GM21447 (cell line): Measurements from ENCODE around the gene RPTOR.
"Not testable (repeated sequence)": the region's sequence is repeated elsewhere in the genome, so short reads cannot be mapped to it uniquely, and the experiment has no call there.

Experiments
- ATAC-seq: cut with Tn5 transposase; IDR thresholded peaks from one replicate; pipeline ENCODE4 v1.9.1; 2021; ENCODE audit not compliant: unreplicated experiment

RPTOR gene

GRCh38 chr17:80804466-80804865 is 259.8 kb downstream of the RPTOR start:
- ATAC-seq = no peak

DNA sequence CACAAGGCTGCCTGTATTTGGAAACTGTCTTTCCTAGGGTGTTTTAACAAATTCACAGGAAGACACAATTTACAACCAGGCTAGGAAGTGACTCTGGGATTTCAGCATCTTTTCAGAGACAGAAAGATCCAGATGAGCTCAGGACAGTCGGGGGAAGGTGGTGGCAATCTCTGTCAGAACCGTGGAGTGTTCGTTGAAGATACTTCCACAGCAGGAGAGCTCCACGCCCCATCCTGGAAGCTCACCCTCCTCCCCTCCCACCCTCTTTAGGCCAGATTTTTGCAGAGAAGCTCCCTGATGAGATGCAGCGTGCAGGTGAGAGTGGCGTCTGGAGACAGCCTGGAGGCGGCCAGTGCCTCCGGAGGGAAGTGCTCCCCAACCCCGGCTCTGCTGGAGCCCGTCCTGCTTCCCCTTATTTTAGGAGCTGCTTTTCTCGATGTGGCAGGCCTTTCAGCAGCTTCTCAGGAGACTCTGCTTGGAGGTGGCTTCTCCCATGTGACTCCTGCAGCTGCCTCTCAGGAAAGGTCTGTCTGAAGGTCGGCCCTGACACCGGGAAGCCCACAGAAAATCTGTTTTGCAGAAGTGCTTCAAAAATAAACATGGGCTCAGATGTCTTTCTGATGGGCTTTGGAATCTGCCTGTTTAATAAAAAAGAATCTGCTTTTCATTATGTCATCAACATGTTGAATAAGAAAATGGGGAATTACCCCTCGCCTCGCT is 260.6 kb downstream of the RPTOR start:
- no peak for ATAC-seq

DNA sequence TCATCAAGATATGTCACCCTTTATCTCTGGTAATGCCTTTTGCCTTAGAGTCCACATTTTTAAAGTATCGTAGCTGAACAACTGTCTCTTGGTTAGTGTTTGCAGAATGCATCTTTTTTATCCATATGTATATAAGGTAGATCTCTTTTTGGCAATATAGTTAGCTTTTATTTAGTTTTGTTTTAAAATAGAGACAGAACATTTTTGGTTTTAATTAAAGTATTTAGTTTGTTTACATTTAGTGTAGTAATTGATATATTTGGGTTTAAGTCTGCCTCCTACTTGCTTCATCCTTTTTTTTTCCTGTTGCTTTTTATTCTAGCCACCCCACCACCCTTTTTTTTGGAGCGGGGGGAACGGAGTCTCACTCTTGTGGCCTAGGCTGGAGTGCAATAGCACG is 262.4 kb downstream of the RPTOR start:
- ATAC-seq = no peak

GRCh38 chr17:80807882-80808281 is 263.2 kb downstream of the RPTOR start:
- no peak for ATAC-seq

DNA sequence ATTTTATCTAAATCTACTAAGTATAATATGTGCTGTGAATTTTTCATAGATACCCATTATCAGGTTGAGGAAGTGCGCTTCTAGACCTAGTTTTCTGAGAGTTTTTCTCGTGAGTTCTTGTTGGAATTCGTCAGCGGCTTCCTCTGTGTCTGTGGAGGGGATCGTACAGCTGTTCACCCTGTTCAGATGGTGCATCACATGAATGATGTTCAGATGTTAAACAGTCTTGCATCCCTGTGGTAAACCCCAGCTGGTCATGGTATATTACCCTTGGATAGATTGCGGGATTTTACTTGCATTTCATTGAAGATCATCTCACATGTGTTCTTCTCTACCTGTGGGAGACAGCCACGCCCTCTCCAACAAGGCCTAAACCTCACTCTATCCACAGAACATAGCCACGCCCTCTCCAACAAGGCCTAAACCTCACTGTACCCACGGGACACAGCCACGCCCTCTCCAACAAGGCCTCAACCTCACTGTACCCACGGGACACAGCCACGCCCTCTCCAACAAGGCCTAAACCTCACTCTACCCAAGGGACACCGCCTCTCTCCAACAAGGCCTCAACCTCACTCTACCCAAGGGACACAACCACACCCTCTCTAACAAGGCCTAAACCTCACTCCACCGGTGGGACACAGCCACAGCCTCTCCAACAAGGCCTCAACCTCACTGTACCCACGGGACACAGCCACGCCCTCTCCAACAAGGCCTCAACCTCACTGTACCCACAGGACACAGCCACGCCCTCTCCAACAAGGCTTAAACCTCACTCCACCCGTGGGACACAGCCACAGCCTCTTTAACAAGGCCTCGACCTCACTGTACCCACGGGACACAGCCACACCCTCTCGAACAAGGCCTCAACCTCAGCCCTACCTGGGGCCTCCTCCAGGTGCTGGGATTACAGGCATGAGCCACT is 266.8 kb downstream of the RPTOR start:
- ATAC-seq = no peak

DNA sequence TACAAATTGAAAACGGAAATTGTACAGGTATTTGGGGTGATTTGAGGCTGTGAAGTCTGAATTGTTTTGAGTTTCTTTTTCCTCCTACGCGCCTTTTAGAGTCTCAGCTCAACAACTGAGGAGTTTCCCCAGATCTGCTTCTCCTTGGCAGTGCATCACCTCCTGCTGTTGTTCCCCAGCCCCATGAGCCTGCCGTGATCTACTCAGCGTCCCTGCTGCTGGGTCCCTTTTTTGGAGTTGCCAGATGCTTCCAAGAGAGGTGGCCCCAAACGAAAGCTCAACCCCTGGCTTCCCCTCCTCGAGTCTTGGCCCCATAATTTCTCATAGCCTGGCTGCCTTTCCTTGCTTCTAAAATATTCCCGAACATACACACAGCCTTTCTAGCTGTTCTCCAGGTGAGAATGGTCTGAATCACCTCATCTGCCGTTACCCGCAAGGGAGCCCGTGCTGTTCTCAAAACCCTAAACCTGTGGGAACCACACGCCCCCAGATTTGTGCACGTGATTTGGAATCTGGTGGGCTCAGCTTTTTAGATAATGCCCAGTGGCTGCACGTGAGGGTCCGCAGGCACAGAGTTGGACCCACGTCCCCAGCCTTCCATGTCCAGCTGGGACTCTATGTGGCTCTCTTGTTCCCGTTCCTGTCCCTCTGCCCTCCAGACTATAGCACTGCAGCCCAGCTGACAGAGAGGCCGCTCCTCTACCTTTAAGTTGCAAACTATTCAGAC is 267.9 kb downstream of the RPTOR start:
- ATAC-seq = no peak

GRCh38 chr17:80813318-80813717 is 268.7 kb downstream of the RPTOR start:
- no peak for ATAC-seq

DNA sequence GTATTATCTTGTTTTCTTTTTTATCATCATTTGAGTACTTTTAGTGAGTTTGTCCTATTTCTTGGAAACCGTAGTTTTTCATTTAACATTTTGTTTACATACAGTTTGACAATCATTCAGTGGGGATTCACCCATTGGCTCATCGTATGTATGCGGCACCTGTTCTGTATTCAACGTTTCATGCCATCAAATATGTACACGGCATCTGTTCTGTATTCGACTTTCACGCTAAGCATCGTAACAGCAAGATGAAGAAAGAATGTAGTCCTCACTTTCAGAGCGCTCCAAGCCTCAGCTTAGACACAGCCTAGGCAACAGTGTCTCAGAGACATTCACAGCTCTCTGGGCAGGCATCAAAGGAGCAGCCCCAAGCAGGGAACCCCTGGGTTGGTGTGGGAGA is 269.9 kb downstream of the RPTOR start:
- no peak for ATAC-seq

- ATAC-seq = no peak
Observed at GRCh38 chr17:80815151-80815681, 270.6 kb downstream of the RPTOR start.

- not testable (repeated sequence) for ATAC-seq
Observed at GRCh38 chr17:80815718-80816117, 271.1 kb downstream of the RPTOR start.

- no peak for ATAC-seq
Observed at GRCh38 chr17:80816241-80817103, 271.8 kb downstream of the RPTOR start.

DNA sequence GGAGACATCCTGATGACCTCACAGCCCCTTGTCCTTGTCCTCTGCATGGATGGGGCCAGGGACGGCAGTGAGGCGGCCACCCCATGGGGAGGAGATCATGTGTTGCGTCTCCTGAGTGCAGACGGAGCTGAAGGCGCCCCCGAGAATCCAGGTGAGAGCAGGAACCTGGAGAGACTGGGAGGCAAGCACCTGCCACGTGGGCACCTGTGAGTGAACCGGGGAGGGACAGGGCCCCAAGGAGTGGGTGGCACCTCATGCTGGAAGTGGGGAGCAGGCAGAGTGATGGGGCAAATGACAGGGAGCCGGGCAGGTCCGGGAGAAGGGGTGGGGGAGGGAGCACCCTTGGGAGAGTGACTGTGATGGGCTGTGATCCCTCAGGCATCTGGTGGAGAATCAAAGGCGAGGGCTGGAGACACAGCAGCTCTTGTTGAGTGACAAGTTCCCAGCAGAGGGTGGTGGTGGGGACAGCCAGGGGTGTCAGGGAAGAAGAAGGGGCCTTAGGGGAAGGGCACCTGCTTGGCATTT is 272.7 kb downstream of the RPTOR start:
- ATAC-seq = no peak

- no peak for ATAC-seq
Observed at GRCh38 chr17:80817861-80818260, 273.2 kb downstream of the RPTOR start.

DNA sequence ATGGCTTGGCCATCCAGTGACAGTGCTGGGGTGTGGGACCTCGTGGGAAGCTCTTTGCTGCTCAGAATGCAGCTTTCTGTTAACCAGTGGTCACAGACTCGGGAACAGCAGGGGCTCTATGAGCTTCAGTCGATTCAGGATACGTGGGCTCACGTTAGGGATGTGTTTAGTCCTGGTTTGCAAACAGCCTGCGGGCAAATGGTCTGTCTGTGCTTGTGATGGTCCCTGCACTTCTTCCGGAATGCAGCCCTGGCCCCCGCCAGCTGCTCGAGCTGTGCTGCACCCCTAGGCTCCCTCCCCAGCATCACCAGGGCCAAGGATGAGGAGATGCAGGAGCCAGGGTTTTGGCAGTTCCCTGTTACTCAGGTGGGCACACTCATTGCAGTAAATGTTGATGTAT is 274.2 kb downstream of the RPTOR start:
- ATAC-seq = no peak

DNA sequence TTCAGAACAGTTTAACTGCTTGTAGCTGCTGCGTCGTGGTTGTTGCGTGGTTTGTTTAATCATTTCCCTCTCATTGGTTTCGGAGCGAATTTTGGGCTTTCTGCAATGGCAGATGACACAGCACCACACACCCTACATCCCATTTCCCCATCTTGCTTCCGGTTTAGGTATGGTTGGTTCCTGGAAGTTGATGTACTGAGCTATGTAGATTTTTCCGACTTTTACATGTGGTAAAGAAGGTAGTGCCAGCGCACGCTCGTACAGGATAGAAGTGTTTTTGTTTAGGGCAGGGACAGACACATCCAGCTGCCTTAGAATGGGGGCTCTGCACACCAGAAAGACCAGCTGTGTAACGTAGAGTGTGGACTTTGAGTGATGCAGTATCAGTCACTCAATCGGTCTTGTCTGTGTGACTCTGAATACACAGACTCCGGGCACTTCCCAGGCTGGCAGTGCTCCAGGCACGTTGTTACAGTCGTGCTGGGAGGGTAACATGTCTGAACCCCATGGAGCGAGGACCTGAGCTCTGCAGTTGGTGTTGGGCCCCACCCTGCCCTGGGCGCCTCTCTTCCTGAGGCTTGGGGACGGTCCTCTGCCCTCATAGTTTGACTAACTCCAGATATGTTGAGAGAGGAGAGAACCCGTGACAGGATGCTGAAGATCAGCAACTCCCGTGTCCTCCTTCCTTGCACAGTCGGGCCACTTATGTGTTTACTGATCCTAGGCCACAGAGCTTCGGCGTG is 275.0 kb downstream of the RPTOR start:
- ATAC-seq = no peak

- no peak for ATAC-seq
Observed at GRCh38 chr17:80820331-80820730, 275.7 kb downstream of the RPTOR start.

DNA sequence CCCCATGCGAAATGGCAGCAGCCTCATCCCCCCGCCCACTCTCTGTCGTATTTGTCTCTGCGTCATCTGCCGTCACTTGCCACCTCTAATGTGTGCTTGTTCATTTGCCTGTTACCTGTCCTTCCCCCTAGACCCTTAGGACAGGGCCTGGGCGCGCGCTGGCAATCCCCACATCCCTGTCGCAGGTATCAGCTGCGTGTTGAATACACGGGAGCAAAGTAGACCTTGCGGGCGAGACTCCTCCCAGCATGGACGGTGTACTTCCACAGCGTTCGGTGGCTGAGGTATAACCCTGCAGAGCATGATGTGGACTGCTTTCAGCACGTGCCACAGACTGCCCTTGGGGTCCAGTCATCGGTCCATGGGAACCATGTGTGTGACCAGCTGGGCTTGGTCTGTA is 276.9 kb downstream of the RPTOR start:
- ATAC-seq = no peak

- ATAC-seq = no peak
Observed at GRCh38 chr17:80822021-80822699, 277.5 kb downstream of the RPTOR start.
